Stomach (tissue), 4 donors: ENCODE measurements around the gene ZNF462.

Experiments
- POLR2A ChIP-seq, 4 donors: fragments of 450-650 bp; IDR thresholded peaks; one replicate each; pipeline ENCODE4 v1.6.1; 2016; ENCODE audit warnings: antibody characterized with exemption in 4 of 4, control low read depth in 2 of 4, mild to moderate bottlenecking in 1 of 4, moderate library complexity in 1 of 4
- POLR2AphosphoS5 ChIP-seq, 3 donors: sonication (generic); formaldehyde crosslinking; IDR thresholded peaks; one replicate each; pipeline ENCODE4 v1.6.1; 2016; ENCODE audit warnings: antibody characterized with exemption in 3 of 3
- TF ChIP-seq, protein P1 (sequence below), 7 experiments: fragments of 450-650 bp in 4 of 7; fragments of 200-600 bp in 3 of 7; sonication (generic) in 3 of 7; IDR thresholded peaks; one replicate each; pipeline ENCODE4 v1.5.1; 2016 to 2019; ENCODE audit warnings: antibody characterized with exemption in 7 of 7, control low read depth in 2 of 7, mild to moderate bottlenecking in 1 of 7

DNA sequence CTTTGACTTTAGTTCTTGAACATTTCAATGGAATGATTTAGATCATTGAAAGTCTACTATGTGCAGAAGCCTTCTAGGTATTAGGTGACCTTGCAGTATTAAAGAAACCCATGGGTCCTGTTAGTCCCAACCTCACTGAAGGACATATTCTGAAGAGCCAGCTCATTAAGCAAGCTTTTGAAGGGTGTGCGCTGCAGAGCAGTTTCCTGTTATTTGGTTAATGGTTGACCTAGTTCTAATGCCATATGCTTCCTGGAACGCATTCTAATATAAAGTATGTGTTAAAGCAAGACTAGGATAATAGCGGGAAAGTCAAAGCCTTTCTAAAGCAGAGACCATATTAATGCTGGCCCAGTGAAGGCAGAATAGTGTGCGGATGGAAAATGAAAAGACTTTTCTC lies 20.1 kb downstream of the ZNF462 start:
- TF ChIP-seq, protein P1, sequence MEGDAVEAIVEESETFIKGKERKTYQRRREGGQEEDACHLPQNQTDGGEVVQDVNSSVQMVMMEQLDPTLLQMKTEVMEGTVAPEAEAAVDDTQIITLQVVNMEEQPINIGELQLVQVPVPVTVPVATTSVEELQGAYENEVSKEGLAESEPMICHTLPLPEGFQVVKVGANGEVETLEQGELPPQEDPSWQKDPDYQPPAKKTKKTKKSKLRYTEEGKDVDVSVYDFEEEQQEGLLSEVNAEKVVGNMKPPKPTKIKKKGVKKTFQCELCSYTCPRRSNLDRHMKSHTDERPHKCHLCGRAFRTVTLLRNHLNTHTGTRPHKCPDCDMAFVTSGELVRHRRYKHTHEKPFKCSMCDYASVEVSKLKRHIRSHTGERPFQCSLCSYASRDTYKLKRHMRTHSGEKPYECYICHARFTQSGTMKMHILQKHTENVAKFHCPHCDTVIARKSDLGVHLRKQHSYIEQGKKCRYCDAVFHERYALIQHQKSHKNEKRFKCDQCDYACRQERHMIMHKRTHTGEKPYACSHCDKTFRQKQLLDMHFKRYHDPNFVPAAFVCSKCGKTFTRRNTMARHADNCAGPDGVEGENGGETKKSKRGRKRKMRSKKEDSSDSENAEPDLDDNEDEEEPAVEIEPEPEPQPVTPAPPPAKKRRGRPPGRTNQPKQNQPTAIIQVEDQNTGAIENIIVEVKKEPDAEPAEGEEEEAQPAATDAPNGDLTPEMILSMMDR (IDR thresholded peaks at IDR 0.05) = no peak
- TF ChIP-seq POLR2AphosphoS5 (IDR thresholded peaks at IDR 0.05) (no peak), POLR2A (IDR thresholded peaks at IDR 0.05) (no peak)
